Epithelial cell of esophagus (primary cell): Measurements from ENCODE around the gene SLC26A9.

Experiments used
- DNase-seq: peaks from one replicate; pipeline ENCODE4 v3.0.0; 2010; ENCODE audit warnings: low read depth
- H3K4me3 ChIP-seq: 2 replicates; pipeline ENCODE4 v1.5.1; 2011; ENCODE audit warnings: mild to moderate bottlenecking, low read length, control low read depth
- CTCF ChIP-seq: IDR thresholded peaks from 2 replicates; pipeline ENCODE4 v1.5.1; 2011; ENCODE audit warnings: low read depth, mild to moderate bottlenecking, low read length, control low read depth, inconsistent platforms; ENCODE audit not compliant: insufficient read depth; ENCODE audit errors: missing control alignments

The SLC26A9 gene

GRCh38 chr1:205973377-205974232, 30.3 kb upstream of the SLC26A9 start:
- H3K4me3 ChIP-seq: no peak overlapping the region
- no peak for DNase-seq
- no peak for TF ChIP-seq CTCF

- no peak overlapping the region for H3K4me3 ChIP-seq
- DNase-seq: no peak
- TF ChIP-seq CTCF: no peak
Measured at GRCh38 chr1:205972491-205973168, 29.4 kb upstream of the SLC26A9 start.

- no peak for DNase-seq
- TF ChIP-seq CTCF: no peak
- no peak overlapping the region for H3K4me3 ChIP-seq
Measured at GRCh38 chr1:205972081-205972480, 28.8 kb upstream of the SLC26A9 start.

GRCh38 chr1:205971082-205971481, 27.8 kb upstream of the SLC26A9 start:
- no peak for TF ChIP-seq CTCF
- no peak for DNase-seq
- no peak overlapping the region for H3K4me3 ChIP-seq

- no peak for DNase-seq
- TF ChIP-seq CTCF: no peak
- no peak overlapping the region for H3K4me3 ChIP-seq
Measured at GRCh38 chr1:205970486-205970885, 27.2 kb upstream of the SLC26A9 start.

- DNase-seq: no peak
- no peak overlapping the region for H3K4me3 ChIP-seq
- no peak for TF ChIP-seq CTCF
Measured at GRCh38 chr1:205969229-205969628, 26.0 kb upstream of the SLC26A9 start.
